ENCODE data around the gene SHQ1.

Gene SHQ1

DNA sequence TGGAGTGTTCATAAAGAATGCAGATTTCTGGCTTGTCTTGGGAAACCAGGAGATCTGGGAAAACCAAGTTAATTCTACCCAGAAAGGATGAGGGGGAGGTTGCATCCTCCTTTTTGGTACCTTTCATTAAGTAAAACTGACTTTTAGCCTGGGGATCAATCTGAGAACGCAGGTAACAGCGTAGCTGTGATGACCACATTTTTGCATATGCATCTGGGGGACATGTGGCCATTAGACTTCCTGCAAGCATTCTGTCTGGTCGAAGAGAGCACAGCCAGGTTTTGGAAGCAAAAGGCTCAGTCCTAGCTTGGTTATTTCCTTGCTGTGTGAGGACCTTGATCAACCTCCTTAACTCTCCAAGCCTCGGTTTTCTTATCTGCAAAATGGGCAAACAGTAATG, 145.2 kb downstream of the SHQ1 start:
- no peak for TF ChIP-seq ZNF530 (tag by site-specific recombination; IDR thresholded peaks at IDR 0.05; ENCODE audit: low read depth)
- TF ChIP-seq ZNF37A (tag by site-specific recombination; IDR thresholded peaks at IDR 0.05), result no peak
- no peak for TF ChIP-seq HOXA7 (CRISPR knock-in tag; IDR thresholded peaks at IDR 0.05; ENCODE audit: borderline replicate concordance)
- TF ChIP-seq ZNF560 (tag by site-specific recombination; IDR thresholded peaks at IDR 0.05; ENCODE audit: borderline replicate concordance), result no peak
- TF ChIP-seq, protein P1, sequence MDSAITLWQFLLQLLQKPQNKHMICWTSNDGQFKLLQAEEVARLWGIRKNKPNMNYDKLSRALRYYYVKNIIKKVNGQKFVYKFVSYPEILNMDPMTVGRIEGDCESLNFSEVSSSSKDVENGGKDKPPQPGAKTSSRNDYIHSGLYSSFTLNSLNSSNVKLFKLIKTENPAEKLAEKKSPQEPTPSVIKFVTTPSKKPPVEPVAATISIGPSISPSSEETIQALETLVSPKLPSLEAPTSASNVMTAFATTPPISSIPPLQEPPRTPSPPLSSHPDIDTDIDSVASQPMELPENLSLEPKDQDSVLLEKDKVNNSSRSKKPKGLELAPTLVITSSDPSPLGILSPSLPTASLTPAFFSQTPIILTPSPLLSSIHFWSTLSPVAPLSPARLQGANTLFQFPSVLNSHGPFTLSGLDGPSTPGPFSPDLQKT (IDR thresholded peaks at IDR 0.05; ENCODE audit: borderline replicate concordance, low read depth, low read length), result no peak
- no peak for TF ChIP-seq ZNF112 (tag by site-specific recombination; IDR thresholded peaks at IDR 0.05)
- no peak for TF ChIP-seq KLF1 (tag by site-specific recombination; IDR thresholded peaks at IDR 0.05)
- TF ChIP-seq, protein P2, sequence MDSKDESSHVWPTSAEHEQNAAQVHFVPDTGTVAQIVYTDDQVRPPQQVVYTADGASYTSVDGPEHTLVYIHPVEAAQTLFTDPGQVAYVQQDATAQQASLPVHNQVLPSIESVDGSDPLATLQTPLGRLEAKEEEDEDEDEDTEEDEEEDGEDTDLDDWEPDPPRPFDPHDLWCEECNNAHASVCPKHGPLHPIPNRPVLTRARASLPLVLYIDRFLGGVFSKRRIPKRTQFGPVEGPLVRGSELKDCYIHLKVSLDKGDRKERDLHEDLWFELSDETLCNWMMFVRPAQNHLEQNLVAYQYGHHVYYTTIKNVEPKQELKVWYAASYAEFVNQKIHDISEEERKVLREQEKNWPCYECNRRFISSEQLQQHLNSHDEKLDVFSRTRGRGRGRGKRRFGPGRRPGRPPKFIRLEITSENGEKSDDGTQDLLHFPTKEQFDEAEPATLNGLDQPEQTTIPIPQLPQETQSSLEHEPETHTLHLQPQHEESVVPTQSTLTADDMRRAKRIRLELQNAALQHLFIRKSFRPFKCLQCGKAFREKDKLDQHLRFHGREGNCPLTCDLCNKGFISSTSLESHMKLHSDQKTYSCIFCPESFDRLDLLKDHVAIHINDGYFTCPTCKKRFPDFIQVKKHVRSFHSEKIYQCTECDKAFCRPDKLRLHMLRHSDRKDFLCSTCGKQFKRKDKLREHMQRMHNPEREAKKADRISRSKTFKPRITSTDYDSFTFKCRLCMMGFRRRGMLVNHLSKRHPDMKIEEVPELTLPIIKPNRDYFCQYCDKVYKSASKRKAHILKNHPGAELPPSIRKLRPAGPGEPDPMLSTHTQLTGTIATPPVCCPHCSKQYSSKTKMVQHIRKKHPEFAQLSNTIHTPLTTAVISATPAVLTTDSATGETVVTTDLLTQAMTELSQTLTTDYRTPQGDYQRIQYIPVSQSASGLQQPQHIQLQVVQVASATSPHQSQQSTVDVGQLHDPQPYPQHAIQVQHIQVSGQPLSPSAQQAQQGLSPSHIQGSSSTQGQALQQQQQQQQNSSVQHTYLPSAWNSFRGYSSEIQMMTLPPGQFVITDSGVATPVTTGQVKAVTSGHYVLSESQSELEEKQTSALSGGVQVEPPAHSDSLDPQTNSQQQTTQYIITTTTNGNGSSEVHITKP (tag by site-specific recombination; IDR thresholded peaks at IDR 0.05), result no peak
- TF ChIP-seq ZNF837 (tag by site-specific recombination; IDR thresholded peaks at IDR 0.05), result no peak
- TF ChIP-seq, protein P3, sequence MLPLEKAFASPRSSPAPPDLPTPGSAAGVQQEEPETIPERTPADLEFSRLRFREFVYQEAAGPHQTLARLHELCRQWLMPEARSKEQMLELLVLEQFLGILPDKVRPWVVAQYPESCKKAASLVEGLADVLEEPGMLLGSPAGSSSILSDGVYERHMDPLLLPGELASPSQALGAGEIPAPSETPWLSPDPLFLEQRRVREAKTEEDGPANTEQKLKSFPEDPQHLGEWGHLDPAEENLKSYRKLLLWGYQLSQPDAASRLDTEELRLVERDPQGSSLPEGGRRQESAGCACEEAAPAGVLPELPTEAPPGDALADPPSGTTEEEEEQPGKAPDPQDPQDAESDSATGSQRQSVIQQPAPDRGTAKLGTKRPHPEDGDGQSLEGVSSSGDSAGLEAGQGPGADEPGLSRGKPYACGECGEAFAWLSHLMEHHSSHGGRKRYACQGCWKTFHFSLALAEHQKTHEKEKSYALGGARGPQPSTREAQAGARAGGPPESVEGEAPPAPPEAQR (tag by site-specific recombination; IDR thresholded peaks at IDR 0.05), result no peak
- no peak for TF ChIP-seq EGR2 (tag by site-specific recombination; IDR thresholded peaks at IDR 0.05; ENCODE audit: low read depth)
- no peak for TF ChIP-seq ZNF169 (tag by site-specific recombination; IDR thresholded peaks at IDR 0.05)
- TF ChIP-seq ZNF529 (tag by site-specific recombination; IDR thresholded peaks at IDR 0.05; ENCODE audit: insufficient replicate concordance), result no peak
- TF ChIP-seq ZNF341 (tag by site-specific recombination; IDR thresholded peaks at IDR 0.05; ENCODE audit: low read depth), result no peak
- no peak for TF ChIP-seq ZNF792 (tag by site-specific recombination; IDR thresholded peaks at IDR 0.05)
- TF ChIP-seq, protein P4, sequence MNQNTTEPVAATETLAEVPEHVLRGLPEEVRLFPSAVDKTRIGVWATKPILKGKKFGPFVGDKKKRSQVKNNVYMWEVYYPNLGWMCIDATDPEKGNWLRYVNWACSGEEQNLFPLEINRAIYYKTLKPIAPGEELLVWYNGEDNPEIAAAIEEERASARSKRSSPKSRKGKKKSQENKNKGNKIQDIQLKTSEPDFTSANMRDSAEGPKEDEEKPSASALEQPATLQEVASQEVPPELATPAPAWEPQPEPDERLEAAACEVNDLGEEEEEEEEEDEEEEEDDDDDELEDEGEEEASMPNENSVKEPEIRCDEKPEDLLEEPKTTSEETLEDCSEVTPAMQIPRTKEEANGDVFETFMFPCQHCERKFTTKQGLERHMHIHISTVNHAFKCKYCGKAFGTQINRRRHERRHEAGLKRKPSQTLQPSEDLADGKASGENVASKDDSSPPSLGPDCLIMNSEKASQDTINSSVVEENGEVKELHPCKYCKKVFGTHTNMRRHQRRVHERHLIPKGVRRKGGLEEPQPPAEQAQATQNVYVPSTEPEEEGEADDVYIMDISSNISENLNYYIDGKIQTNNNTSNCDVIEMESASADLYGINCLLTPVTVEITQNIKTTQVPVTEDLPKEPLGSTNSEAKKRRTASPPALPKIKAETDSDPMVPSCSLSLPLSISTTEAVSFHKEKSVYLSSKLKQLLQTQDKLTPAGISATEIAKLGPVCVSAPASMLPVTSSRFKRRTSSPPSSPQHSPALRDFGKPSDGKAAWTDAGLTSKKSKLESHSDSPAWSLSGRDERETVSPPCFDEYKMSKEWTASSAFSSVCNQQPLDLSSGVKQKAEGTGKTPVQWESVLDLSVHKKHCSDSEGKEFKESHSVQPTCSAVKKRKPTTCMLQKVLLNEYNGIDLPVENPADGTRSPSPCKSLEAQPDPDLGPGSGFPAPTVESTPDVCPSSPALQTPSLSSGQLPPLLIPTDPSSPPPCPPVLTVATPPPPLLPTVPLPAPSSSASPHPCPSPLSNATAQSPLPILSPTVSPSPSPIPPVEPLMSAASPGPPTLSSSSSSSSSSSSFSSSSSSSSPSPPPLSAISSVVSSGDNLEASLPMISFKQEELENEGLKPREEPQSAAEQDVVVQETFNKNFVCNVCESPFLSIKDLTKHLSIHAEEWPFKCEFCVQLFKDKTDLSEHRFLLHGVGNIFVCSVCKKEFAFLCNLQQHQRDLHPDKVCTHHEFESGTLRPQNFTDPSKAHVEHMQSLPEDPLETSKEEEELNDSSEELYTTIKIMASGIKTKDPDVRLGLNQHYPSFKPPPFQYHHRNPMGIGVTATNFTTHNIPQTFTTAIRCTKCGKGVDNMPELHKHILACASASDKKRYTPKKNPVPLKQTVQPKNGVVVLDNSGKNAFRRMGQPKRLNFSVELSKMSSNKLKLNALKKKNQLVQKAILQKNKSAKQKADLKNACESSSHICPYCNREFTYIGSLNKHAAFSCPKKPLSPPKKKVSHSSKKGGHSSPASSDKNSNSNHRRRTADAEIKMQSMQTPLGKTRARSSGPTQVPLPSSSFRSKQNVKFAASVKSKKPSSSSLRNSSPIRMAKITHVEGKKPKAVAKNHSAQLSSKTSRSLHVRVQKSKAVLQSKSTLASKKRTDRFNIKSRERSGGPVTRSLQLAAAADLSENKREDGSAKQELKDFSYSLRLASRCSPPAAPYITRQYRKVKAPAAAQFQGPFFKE (tag by site-specific recombination; IDR thresholded peaks at IDR 0.05; ENCODE audit: borderline replicate concordance), result no peak
- no peak for TF ChIP-seq ZNF354C (tag by site-specific recombination; IDR thresholded peaks at IDR 0.05; ENCODE audit: borderline replicate concordance, low read depth)
- Histone ChIP-seq H3K27ac (ENCODE audit: extremely low read depth, low read depth, low read length) (no peak overlapping the region), H3K4me1 (ENCODE audit: control insufficient read depth, insufficient read depth, low read length) (no peaks in the 10 kb centered on the region), H3K36me3 (ENCODE audit: control insufficient read depth in 2 of 2, insufficient read depth in 1 of 2, low read length in 2 of 2) (no peaks in the 10 kb centered on the region), H3K4me3 (ENCODE audit: low read depth, low read length) (no peak overlapping the region), H3K9me3 (ENCODE audit: control insufficient read depth, insufficient read depth, low read depth, low read length) (no peaks in the 10 kb centered on the region)
- ChIA-PET POLR2A (no interaction called here), CTCF (interaction anchor here (0.5 to 1.2 kb wide), 2 partner anchors 36 to 116 kb away, joined by 3 read pairs; no protein-coding TSS in a partner anchor)

Data from HEK293 (cell line).